GM18868 (cell line): ENCODE data around the gene KRTAP12-1.
"Not testable (repeated sequence)": the region's sequence is repeated elsewhere in the genome, so short reads cannot be mapped to it uniquely, and the experiment has no call there.

Experiments
- ATAC-seq: cut with Tn5 transposase; IDR thresholded peaks from one replicate; pipeline ENCODE4 v1.9.1; 2021; ENCODE audit warnings: mild to moderate bottlenecking, moderate library complexity; ENCODE audit not compliant: unreplicated experiment

KRTAP12-1 gene

DNA sequence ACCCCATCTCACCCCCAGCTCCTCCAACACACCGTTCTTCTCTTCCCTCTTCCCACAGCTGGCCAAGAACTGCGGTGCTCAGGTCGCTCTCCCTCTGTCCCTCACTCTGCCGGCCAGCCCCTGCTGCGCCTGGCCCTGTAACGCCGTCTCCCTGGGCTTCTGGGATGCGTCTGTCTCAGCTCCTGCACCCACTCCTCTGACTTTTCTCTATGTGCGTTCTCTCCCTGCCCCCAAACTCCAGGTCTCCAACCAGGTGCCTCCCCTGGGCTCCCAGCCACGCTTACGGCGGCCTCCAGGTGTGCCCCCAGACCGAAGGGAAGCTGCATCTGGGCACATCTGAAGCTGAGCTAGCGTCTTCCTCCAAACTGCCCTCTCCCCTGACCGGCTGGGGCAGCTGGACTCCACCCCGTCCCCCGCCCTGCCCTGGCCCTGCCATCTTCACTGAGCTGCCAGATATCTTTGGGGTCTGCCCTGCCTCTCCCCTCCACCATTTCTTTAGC lies 17.6 kb upstream of the KRTAP12-1 start:
- no peak for ATAC-seq

DNA sequence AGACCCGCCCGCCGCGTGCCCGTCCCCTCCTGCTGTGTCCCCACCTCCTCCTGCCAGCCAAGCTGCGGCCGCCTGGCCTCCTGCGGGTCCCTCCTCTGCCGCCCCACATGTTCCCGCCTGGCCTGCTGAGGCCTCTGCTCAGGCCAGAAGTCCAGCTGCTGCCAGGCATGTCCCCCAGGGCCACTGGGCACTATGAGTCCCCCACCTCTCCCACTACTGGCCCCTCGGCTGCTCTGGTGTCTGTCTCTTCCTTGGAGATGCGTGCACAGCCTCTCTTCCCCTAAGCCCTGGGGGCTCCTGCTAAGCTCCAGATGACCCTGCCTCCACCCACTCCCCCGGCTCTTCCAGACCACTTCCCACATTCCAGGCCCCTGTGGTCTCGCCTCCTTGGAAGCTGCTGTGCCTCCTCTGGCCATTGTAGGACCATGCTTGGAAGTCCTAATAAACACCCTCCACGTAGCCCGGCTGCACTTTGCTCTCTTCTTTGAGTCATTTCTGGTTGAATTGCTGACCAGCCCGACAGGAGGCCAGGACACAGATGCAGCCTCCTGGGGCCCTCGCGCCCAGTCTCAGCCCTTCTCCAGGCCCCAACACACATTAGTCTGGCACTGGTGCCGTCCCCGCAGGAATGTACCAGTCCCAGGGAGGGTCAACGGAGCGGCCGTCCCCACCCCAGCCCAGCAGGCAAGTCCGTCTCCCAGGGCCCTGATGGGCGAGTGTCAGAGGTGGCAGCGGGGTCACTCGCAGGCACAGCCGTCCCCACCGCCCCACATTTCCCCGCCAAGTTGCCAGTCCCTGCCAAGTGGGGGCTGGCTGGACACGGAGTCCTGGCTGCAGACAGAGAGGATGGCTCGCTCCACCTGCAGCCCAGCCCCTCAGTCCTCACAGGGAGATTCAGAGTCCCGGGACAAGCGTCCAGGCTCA lies 16.1 kb upstream of the KRTAP12-1 start:
- ATAC-seq = no peak

DNA sequence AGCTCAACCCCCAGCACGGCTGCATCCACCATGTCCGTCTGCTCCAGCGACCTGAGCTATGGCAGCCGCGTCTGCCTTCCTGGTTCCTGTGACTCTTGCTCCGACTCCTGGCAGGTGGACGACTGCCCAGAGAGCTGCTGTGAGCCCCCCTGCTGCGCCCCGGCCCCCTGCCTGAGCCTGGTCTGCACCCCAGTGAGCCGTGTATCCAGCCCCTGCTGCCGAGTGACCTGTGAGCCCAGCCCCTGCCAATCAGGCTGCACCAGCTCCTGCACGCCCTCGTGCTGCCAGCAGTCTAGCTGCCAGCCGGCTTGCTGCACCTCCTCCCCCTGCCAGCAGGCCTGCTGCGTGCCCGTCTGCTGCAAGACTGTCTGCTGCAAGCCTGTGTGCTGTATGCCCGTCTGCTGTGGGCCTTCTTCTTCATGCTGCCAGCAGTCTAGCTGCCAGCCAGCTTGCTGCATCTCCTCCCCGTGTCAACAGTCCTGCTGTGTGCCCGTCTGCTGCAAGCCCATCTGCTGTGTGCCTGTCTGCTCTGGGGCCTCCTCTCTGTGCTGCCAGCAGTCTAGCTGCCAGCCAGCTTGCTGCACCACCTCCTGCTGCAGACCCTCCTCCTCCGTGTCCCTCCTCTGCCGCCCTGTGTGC lies 15.3 kb upstream of the KRTAP12-1 start, which contains the start of gene KRTAP10-12:
KRTAP10-12 (plus strand) TSS at position 1 of the 639 bp plus-strand sequence; CDS start at position 31, 30 bp downstream.
- ATAC-seq = not testable (repeated sequence)

DNA sequence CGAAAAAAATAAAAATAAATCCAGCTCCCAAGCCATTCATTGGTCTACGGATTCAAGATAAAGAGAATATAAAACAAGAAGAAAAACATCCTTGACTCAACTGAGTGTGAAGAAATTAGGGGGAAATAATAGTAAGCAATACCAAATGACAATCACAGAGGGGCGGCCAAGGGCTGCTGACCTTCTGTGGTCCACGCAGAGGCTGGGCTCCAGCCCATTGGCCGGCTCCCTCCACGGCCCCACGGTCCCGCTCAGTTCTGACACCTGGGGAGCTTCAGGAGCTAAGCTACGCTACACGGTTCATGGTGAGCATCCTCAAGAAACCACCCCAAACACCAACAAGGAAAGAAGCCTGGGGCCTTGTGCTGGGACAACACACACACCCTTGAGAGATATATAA lies 14.6 kb upstream of the KRTAP12-1 start:
- no peak for ATAC-seq

DNA sequence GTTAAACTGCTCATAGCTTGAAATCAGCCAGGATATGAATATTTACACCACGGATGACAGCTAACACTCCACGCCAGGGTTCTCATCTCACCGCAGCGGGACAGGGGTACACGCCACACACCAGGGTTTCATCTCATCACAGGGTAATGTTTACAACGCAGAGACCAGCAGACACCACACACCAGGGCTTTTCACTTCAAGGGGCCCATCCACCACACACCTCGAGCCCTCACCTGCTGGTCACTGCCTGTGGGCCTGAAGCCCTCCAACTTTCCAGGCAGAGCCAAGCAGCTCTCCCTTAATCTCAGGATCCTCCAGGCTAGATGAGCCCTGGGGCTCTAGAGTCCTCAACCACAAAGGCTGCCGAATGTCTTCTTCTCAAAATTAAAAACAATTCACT lies 13.7 kb upstream of the KRTAP12-1 start:
- no peak for ATAC-seq

DNA sequence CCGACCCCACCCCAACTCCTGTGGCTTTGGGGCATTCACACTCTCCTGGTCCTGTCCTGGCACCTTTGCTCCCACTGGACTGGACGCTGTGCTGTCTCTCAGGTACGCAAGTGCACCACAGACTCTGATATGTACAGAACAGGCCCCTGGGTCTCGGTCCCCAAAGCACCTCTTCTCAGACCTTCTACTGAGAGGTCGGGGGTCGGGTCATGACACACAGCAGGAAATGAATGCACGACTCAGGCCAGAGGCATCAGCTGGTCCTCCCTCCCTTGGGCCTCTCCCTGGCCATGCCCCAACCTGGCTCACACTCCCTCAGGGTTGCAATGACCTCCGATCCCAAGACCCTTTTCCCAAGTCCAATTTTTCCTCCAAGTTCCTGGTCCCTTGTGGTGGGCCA lies 13.2 kb upstream of the KRTAP12-1 start:
- no peak for ATAC-seq

DNA sequence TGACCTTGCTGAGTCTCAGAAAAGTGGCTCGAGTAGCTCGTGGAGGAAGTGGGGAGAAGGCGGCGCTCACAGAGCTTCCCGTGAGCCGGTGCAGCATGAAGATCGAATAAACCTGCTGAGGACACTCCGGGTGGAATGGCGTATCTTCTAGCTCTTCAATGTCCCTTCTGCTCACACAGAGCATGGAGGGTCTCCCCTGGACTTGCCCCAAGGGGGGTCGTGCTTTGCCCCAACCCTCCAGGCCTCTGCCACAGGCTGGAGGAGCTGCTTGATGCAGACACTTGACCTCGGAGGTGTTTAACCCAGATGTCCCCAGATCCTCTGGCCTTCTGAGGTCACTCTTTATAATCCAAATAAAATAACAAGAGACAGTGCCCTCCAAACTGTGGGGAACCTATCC lies 12.8 kb upstream of the KRTAP12-1 start:
- ATAC-seq = no peak

DNA sequence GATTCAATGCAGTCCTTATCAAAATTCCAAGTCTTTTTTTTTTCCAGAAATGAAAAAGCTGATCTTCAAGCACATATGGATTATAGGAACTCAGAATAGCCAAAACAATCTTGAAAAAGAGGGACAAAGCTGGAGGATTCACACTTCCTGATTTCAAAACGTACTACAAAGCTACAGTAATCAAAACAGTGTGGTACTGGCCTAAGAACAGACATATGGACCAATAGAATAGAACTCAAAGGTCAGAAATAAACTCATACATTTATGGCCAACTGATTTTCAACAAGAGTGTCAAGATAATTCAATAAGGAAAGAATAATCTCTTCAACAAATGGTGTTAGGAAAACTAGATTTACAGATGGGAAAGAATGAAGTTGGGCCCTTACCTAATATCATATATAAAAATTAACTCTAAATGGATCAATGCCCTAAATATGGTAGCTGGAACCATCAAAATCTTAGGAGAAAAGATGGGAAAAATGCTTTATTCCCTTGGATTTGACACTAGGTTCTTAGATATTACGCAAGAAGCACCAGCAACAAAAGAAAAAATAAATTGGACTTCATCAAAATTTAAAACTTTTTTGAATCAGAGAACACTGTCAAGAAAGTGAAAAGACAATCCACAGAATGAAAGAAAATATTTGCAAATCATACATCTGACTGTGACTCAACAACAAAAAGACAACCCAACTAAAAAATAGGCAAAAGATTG lies 11.0 kb upstream of the KRTAP12-1 start:
- no peak for ATAC-seq

DNA sequence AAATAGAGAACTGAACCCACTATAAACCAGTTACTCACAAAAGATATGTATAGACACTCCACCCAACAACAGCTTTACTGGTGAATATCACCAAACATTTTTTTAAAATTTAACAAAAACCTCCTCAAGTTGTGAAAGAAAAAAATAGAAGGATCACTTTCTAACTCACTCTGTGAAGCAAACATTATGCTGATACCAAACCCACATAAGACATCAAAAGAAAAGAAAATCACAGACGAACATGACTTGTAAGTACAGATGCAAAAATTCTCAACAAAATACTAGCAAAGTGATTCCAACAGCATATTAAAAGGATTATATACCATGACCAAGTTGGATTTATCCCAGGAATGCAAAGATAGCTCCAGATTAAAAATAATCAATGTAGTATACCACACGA lies 9.7 kb upstream of the KRTAP12-1 start:
- no peak for ATAC-seq

DNA sequence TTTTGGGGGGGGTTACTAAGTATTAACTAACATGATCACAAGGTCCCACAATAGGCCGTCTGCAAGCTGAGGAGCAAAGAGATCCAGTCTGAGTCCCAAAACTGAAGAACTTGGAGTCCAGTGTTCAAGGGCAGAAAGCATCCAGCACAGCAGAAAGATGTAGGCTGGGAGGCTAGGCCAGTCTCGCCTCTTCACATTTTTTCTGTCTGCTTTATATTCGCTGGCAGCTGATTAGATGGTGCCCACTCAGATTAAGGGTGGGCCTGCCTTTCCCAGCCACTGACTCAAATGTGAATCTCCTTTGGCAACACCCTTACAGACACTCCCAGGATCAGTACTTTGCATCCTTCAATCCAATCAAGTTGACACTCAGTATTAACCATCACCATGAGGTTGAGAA lies 7.8 kb upstream of the KRTAP12-1 start:
- ATAC-seq = not testable (repeated sequence)

DNA sequence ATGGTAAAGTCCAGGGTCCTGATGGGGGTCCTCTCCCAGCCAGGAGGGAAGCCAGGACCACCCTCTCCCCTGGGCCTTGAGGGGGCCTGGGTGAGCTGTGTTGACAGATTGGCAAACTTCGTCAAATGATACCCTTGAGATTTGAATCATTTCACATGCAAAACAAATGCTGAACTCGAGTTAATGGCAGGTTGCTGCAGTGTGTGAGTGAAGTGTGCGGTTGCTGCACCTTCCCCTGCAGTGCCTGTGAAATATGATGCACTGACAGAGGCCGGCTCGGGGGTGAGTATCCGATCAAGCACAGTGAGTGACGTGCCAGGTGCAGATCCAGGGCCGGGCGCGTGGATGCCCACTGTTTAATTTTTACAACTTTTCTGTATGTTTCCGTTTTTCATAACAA lies 5.7 kb upstream of the KRTAP12-1 start:
- ATAC-seq = no peak

DNA sequence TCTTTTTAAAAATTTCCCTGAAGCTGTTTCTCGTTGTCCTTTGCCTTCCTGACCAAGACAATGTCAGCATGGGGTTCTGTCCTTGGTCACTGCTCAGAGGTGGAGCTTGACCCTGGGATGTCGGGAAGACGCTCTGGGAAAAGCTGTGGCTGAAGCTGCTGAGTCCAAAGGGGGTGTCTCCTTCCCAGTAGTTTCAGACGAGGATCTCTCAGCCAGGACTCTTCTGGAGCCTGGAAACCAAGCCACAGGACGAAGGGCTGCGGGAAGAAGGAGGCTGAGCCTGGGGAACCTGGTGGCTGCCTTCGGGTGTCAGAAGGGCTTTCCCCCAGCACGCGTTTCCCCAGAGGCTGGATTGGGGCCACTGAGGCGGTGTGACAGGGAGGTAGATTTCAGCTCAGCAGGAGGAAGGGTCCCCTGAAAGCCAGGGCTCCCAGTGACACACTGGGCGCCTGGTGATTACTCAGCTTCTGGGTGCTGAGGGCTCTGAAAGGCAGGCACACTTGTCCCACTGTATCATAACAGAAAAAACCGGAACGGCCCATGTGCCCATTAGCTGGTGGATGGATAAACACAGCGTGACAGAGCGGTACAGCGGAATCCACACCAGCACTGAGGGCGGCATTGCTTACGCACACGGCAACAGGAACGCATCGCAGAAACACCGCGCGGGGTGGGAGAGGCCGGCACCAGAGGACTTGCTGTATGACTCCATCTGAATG lies 5.0 kb upstream of the KRTAP12-1 start:
- ATAC-seq = no peak

DNA sequence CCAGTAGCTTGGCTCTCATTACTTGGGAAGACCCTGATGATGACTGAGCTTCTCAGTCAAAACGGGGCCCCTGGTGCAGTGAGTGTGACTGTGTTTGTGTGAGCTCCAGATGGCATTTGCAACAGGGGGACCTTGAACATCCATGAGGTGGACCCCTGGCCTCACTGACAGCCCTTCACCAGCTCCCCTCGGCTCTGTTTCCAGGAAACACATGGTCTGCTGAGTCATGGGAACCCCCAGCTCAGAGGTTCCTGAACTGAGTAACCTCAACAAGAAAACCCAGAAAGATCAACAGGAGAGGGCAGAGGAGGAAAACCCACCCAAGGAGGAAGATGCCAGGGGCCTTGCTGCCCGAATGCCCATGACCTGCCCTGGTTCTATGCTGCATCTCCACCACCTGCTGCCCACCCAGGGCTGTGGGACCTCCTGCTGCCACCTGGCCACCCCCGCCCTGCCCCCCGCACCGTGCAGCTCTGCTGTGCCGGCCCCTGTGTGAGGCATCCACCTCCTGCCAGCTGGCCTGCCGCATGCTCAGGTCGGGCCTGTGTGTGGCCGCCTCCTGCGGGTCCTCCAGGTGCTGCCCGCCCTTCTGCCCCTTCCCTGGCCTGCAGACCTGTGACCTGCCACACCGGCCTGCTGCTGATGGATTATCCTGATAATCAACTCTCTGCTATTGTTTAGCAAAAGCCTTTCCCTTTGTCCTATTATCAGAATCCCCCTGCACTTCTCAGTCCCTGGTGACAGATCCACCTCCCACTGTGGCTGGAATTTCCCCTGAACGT lies 4.2 kb upstream of the KRTAP12-1 start:
- ATAC-seq = no peak

DNA sequence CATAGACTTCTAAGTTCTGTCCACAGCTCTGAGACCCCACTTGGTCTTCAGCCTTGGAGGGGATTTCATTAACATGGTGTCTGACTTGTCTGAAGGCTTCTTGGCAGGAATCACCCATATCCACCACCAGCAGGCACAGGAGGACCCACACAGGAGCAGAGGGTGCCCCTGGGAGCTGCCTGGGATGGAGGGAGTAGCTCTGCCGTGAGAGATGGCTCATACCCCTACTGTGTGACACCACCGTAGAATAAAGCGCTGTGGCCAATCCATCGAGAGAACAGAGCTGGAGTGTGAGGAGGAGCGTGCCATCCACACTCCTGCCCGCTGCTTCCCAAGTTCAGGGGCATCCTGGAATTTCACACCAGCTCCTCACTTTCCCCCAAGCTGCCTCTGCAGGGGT lies 3.1 kb upstream of the KRTAP12-1 start:
- ATAC-seq = not testable (repeated sequence)

DNA sequence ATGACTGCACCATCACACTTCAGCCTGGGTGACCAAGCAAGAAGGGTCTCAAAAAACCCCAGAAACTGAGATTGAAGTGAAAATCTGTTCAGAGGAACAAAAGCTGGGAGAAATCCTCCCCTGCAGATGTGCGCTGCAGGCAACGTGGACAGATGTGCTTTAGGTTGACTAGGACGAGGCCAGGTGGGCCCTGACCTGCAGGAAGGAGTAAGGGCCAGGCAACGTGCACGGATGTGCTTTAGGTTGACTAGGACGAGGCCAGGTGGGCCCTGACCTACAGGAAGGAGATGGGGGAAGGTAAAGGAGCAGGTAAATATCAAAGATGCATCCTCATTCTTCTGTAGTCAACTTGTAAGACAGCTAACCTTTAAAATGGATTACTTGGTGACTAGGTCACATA lies 2.5 kb upstream of the KRTAP12-1 start:
- no peak for ATAC-seq

DNA sequence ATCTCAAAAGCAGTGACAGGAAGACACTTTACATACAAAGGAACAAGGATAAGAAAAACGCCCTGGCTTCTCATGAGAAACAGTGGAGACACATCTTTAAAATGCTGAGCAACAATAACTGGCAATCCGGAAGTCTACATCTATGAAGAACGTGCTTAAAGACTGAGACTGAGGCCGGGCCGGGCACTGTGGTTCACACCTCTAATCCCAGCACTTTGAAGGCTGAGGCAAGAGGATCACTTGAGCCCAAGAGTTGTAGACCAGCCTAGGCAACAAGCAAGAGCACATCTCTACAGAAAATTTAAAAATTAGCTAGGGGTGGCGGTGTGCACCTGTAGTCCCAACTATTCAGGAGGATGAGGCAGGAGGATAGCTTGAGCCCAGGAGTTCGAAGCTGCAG lies 2.1 kb upstream of the KRTAP12-1 start:
- ATAC-seq = no peak

DNA sequence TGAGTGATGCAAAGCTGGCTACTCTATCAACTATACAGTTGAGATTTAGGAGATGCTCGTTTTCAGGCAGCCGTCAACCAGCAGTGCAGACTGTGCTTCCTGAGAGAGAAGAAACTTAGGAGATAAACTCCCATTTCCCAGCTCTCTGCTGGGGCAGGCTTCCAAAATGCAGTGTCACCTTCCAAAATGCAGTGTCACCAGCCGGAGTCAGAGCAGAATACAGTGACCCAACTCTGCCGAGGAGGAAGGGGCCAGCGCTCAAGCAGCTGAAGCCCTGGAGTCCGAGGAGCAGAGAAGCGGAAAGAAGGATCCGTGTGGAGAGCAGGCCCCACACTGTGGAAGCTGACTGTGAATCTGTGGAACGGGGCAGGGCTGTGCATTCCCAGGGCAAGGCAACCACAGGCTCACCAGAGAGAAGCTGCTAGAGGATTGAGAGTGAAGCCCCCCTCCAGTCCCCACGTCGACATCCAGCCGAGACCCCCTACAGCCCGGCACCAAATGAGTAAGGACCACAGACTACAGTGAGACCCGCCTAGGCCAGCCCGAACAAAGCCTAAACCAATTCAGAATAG lies 703 bp upstream of the KRTAP12-1 start:
- no peak for ATAC-seq

DNA sequence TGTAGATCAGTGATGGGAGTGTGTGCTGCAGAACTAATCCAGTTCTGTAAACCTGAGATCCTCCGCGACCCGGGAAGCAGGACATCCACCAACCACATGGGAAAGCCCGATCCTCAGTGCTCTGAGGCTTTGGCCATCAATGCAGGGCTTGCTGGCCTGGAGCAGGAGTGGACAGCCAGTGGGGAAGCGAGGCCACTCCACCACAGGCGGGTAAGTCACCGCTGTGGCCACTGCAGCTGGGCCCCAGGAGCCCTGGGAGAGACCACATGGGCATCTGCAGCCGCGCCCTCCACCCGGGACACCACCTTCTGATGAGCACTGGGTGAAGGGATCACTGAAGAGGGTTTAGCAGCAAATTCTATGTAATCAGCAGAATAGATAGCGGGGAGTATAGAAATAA lies 811 bp downstream of the KRTAP12-1 start:
- ATAC-seq = no peak

DNA sequence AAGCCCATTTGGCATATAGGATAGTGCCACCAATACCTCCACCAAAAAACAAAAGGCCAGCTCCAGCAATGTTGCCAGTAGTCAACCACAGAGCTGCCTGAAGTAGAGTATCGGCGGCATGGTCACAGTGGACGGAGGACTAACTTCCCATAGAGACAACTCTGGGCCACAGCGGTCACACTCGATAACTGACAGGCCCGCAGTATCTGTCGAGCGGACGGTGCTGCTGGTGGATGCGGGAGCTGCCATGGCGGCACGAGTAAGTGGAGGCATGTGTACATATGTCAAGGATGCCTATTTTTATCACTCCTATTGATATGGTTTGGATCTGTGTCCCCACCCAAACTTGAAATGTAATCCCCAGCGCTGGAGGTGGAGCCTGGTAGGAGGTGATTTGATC lies 4.1 kb downstream of the KRTAP12-1 start:
- ATAC-seq = no peak

DNA sequence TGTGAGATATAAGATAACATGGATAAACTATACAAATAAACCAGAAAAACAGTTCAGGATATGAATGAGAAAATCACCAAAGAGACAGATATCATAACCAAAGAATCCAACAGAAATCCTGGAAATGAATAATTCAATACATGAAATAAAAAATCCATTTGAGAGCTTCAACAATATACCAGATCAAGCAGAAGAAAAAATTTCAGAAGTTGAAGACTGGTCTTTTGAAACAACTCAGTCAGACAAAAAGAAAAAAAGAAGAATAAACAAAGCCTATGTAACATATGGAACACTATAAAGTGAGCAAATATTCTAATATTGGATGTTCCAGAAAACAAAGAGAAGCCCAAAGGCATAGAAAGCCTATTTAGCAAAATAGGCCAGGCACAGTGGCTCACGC lies 10.1 kb downstream of the KRTAP12-1 start:
- no peak for ATAC-seq
